Astrocyte of the spinal cord (primary cell): ENCODE measurements around the gene TNFSF9.

Experiments used
- DNase-seq: peaks from one replicate; pipeline ENCODE4 v3.0.0; 2011; ENCODE audit warnings: low read depth, low spot score
- H3K4me3 ChIP-seq: 2 replicates; pipeline ENCODE4 v1.5.1; 2011; ENCODE audit warnings: low read depth, mild to moderate bottlenecking, low read length, moderate library complexity
- in situ Hi-C: cut with HindIII; loops from 2 replicates; pipeline ENCODE4 v1.10.0; 2017; ENCODE audit warnings: low sequenced_read_pairs
- TF ChIP-seq, protein P1 (sequence below): IDR thresholded peaks from 2 replicates; pipeline ENCODE4 v1.5.1; 2012; ENCODE audit warnings: low read depth, mild to moderate bottlenecking, low read length, inconsistent platforms

The TNFSF9 gene

DNA sequence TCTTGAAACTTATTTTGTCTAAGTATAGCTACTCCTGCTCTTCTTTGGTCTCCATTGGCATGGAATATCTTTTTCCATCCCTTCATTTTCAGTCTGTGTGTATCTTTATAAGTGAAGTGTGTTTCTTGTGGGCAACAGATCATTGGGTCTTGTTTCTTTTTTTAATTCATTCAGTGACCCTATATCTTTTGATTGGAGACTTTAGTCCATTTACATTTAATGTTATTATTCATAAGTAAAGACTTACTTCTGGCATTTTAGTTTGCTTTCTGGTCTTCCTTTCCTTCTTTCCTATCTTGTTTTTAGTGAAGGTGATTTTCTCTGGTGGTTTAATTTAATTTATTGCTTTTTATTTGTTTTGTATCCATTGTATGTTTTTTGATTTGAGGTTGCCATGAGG is 40.3 kb downstream of the TNFSF9 start:
- no peak for DNase-seq
- in situ Hi-C loops: no loop called here
- TF ChIP-seq, protein P1, sequence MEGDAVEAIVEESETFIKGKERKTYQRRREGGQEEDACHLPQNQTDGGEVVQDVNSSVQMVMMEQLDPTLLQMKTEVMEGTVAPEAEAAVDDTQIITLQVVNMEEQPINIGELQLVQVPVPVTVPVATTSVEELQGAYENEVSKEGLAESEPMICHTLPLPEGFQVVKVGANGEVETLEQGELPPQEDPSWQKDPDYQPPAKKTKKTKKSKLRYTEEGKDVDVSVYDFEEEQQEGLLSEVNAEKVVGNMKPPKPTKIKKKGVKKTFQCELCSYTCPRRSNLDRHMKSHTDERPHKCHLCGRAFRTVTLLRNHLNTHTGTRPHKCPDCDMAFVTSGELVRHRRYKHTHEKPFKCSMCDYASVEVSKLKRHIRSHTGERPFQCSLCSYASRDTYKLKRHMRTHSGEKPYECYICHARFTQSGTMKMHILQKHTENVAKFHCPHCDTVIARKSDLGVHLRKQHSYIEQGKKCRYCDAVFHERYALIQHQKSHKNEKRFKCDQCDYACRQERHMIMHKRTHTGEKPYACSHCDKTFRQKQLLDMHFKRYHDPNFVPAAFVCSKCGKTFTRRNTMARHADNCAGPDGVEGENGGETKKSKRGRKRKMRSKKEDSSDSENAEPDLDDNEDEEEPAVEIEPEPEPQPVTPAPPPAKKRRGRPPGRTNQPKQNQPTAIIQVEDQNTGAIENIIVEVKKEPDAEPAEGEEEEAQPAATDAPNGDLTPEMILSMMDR: no peak
- H3K4me3 ChIP-seq: no peak overlapping the region

DNA sequence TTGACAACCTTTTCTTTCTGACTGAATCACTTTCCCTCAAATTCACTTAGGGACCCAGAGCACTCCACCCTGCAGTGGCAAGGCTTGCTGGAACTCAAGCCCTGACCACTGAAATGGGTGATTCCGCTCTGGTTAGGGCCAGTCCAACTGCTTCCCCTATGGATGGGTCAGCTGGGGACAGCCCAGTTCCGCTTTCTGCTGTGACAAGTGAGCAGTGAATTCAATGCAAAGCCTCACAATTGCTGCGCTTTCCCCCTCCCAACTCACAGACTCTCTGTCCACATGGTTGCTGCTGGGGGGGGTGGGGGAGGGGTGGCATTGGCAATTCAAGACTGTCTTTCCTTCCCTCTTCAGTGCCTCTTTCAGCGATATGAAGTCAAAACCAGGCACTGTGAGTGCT is 41.4 kb downstream of the TNFSF9 start:
- in situ Hi-C loops: no loop called here
- DNase-seq: no peak
- H3K4me3 ChIP-seq: no peak overlapping the region
- TF ChIP-seq, protein P1: no peak

DNA sequence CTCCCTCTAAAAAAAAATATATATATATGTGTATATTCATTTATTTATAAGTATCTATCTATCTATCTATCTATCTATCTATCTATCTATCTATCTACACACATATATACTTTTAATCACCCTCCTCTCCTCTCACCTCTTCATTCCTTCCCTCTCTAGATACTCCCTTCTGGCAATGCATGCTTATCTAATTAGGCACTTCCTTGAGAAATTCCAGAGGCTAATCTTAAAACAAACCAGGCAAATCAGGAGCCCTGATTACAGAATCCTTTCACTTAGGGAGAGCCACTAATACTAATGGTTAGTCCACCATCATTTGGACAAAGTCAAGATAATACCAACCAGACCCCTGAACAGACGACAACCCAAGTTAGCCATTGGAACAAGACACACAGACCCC is 42.5 kb downstream of the TNFSF9 start:
- DNase-seq: no peak
- TF ChIP-seq, protein P1: no peak
- in situ Hi-C loops: no loop called here

DNA sequence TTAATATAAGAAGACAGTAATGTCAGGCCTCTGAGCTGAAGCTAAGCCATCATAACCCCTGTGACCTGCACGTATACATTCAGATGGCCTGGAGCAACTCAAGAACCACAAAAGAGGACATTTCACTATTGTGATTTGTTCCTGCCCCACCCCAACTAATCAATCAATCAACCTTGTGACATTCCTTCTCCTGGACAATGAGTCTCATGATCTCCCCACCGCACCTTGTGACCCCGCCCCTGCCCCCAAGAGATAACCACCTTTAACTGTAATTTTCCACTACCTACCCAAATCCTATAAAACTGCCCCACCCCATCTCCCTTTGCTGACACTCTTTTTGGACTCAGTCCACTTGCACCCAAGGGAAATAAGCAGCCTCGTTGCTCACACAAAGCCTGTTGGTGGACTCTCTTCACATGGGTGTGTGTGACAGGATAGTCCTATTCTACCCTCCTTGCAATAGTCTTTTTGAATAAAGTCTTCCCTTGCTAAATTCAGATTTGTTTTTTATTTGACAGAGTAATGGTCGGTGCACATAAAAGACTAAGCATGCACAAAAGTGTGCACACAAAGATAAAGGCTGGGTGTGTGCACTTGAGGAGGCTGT is 46.1 kb downstream of the TNFSF9 start:
- H3K4me3 ChIP-seq: no peak overlapping the region
- in situ Hi-C loops: no loop called here
- no peak for DNase-seq
- TF ChIP-seq, protein P1: no peak

More for the DNA sequence above, 42.5 kb downstream of the TNFSF9 start:
- H3K4me3 ChIP-seq: no peak overlapping the region

DNA sequence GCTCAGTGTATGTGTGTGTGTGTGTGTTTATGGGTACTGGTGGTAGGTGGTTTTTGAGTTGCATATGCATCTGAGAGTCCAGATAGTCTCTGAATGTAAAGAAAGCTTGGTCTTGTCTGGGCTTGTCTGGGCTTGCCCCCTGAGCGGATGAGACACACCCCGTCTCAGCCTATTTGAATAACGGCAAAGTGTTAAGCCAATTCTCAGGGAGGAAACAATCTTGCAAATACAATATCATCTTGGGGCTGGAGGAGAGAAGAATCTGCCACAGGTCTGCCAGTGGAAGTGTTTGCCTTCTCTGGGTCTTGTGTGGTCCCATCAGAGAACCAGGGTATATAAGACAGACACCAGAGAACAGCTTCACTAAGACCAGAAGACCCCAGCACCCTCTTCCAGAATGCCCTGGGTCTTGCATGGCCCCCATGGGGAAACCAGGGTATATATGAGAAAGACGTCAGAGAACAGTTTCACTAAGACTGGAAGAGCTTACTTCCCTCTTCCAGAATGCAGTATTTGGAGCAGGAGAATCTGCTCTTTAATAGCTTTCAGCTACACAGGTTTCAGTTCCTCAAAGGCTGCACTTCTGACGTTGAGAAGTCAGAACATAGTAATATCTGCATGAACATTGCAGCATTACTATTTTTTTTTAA is 46.8 kb downstream of the TNFSF9 start:
- H3K4me3 ChIP-seq: no peak overlapping the region
- no peak for DNase-seq
- TF ChIP-seq, protein P1: no peak
- in situ Hi-C loops: no loop called here

DNA sequence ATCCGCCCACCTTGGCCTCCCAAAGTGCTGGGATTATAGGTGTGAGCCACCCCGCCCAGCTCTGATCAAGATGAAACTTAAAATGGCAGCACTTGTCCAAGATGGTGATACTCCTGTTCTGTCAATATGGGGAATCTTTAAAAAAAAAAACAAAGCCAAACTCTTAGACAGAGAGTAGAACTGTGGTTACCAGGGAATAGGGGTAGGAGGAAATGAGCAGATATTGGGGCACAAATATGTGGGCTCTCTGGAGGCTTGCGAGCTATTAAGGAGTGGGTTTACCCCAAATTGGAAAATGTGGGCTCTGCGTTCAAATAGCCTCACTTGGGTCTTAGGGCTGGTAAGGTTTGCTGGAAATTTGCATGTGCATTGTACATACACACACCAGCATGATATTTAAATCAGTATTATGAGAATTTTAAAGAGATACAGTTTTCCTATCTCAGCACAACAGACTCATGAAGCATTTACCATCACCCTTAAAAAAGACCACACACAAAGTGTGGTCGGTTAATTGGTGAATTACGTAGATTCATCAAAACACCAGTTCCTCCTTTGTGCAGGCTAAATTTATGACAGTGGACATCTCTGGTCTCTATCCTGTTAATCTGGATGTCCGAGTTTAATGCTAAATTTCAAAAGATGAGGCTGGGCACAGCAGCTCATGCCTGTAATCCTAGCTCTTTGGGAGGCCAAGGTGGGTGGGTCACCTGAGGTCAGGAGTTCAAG is 48.8 kb downstream of the TNFSF9 start:
- H3K4me3 ChIP-seq: no peak overlapping the region
- no peak for DNase-seq
- TF ChIP-seq, protein P1: no peak

More for the DNA sequence above, 48.8 kb downstream of the TNFSF9 start:
- in situ Hi-C loops: no loop called here
